Measurements from ENCODE around the gene MDGA2. TPM values are rescaled to one million over a fixed set of nuclear protein-coding genes. Genes with fewer than 3 reads are reported as not detected.

The MDGA2 gene
- total and polyA plus RNA-seq, 9 of the 15 experiments (the other 6 are each of a cell fraction or from before 2014, with no cell fraction given) = 0.01 to 0.18 (median 0.03) TPM; not detected in 5

- Histone ChIP-seq H3K4me3 (no peak overlapping the region), H3K9ac (ENCODE audit: insufficient read depth in 1 of 2, low read depth in 2 of 2, low read length in 2 of 2) (no peak overlapping the region), H3K4me1 (replicated peaks in 1 of 2; ENCODE audit: control insufficient read depth in 2 of 2, insufficient read depth in 2 of 2, low read length in 2 of 2) (no peaks in the 10 kb centered on the region), H3K36me3 (ENCODE audit: control insufficient read depth, insufficient read depth, low read length) (no peaks in the 10 kb centered on the region), H3K27me3 (ENCODE audit: control insufficient read depth in 2 of 2, insufficient read depth in 2 of 2, low read length in 2 of 2) (no peaks in the 10 kb centered on the region), H4K20me1 (replicated peaks; ENCODE audit: control insufficient read depth, insufficient read depth, low read length) (no peaks in the 10 kb centered on the region), H3K9me1 (ENCODE audit: control insufficient read depth, insufficient read depth, low read length) (no peaks in the 10 kb centered on the region), H3K4me2 (ENCODE audit: insufficient read depth, low read length) (no peak overlapping the region), H2AFZ (ENCODE audit: low read depth, low read length) (no peak overlapping the region), H3K9me3 (replicated peaks; ENCODE audit: control insufficient read depth, insufficient read depth, low read depth, low read length) (no peaks in the 10 kb centered on the region), H3K27ac (ENCODE audit: extremely low read depth, low read depth, low read length) (no peak overlapping the region), H3K79me2 (ENCODE audit: control insufficient read depth, insufficient read depth, low read length) (no peaks in the 10 kb centered on the region)
- DNase-seq (ENCODE audit: extremely low read depth in 1 of 4, low spot score in 3 of 4) (no peak), ATAC-seq (no peak), FAIRE-seq (no peak)
- POLR2A ChIA-PET = no interaction called here
- in situ Hi-C loops (cut with MboI) = no loop called here
- intact Hi-C loops (cut with micrococcal nuclease) = no loop called here
- CTCF ChIA-PET (ENCODE audit: low intra/inter-chr PET ratio) = no interaction called here
- TF ChIP-seq GTF2B (IDR thresholded peaks at IDR 0.05; ENCODE audit: extremely low read depth, insufficient read length) (no peak), ELK1 (CRISPR knock-in tag; IDR thresholded peaks at IDR 0.05) (no peak), TOE1 (IDR thresholded peaks at IDR 0.05; ENCODE audit: borderline replicate concordance) (no peak), TOE1 (CRISPR knock-in tag; IDR thresholded peaks at IDR 0.05; ENCODE audit: borderline replicate concordance, low read depth) (no peak), DDX20 (tag; IDR thresholded peaks at IDR 0.05; ENCODE audit: low read depth) (no peak), MECOM (CRISPR knock-in tag; IDR thresholded peaks at IDR 0.05) (no peak), GTF3C2 (IDR thresholded peaks at IDR 0.05; ENCODE audit: borderline replicate concordance, extremely low read depth, insufficient read length) (no peak), PML (IDR thresholded peaks at IDR 0.05; ENCODE audit: low read length) (no peak), NRF1 (conservative IDR thresholded peaks at IDR 0.05 in 1 of 2, IDR thresholded peaks at IDR 0.05 in 1 of 2) (no peak)
- WGBS (ENCODE audit: insufficient coverage, low coverage, missing lambda C conversion rate) = 0% methylated on average over 2 of the region's 2 CpGs
- no TSS peak for BruUV-seq (replicated peaks)
Observed at GRCh38 chr14:47302121-47302520, 373.3 kb downstream of the MDGA2 start.

Data from K562 (cell line).